Measurements from ENCODE around the gene MT1A. TPM values are rescaled to one million over a fixed set of nuclear protein-coding genes. Genes with fewer than 3 reads are reported as not detected.
"Not testable (repeated sequence)": the region's sequence is repeated elsewhere in the genome, so short reads cannot be mapped to it uniquely, and the experiment has no call there.

The MT1A gene
- total and polyA plus RNA-seq, 4 donors, result 1.1 to 438 (median 51.5) TPM

- Histone ChIP-seq H3K27ac (ENCODE audit: low read depth in 1 of 2, low read length in 1 of 2) (no peak overlapping the region), H3K27me3 (ENCODE audit: control insufficient read depth in 3 of 3, insufficient read depth in 3 of 3, low read length in 2 of 3) (peaks cover 3 to 77% (median 64%) of the 10 kb centered on the region in 3 donors), H3K4me1 (ENCODE audit: control insufficient read depth in 5 of 5, insufficient read depth in 5 of 5, low read length in 5 of 5) (peaks cover 0 to 17% (median 6%) of the 10 kb centered on the region in 5 donors), H3K36me3 (ENCODE audit: control insufficient read depth in 4 of 4, insufficient read depth in 4 of 4, low read length in 4 of 4) (no peaks in the 10 kb centered on the region), H3K4me3 (no peak overlapping the region), H3K9me3 (ENCODE audit: control insufficient read depth in 4 of 4, insufficient read depth in 3 of 4, low read length in 3 of 4) (no peaks in the 10 kb centered on the region), H3K9ac (ENCODE audit: insufficient read depth in 1 of 2, low read length in 2 of 2) (no peak overlapping the region)
- ATAC-seq (ENCODE audit: insufficient read depth, low FRiP score) (no peak), DNase-seq (no peak)
- 80% methylated on average over 11 of the region's 11 CpGs for WGBS, 2 donors
- TF ChIP-seq, protein P1, sequence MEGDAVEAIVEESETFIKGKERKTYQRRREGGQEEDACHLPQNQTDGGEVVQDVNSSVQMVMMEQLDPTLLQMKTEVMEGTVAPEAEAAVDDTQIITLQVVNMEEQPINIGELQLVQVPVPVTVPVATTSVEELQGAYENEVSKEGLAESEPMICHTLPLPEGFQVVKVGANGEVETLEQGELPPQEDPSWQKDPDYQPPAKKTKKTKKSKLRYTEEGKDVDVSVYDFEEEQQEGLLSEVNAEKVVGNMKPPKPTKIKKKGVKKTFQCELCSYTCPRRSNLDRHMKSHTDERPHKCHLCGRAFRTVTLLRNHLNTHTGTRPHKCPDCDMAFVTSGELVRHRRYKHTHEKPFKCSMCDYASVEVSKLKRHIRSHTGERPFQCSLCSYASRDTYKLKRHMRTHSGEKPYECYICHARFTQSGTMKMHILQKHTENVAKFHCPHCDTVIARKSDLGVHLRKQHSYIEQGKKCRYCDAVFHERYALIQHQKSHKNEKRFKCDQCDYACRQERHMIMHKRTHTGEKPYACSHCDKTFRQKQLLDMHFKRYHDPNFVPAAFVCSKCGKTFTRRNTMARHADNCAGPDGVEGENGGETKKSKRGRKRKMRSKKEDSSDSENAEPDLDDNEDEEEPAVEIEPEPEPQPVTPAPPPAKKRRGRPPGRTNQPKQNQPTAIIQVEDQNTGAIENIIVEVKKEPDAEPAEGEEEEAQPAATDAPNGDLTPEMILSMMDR (IDR thresholded peaks at IDR 0.05; ENCODE audit: control extremely low read depth, extremely low read depth), result no peak
Observed at GRCh38 chr16:56672761-56673536, 34.5 kb downstream of the MT1A start.

GRCh38 chr16:56673921-56674320 is 35.5 kb downstream of the MT1A start:
- DNase-seq (peak; percentile 39 to 56 (median 48)), ATAC-seq (ENCODE audit: insufficient read depth, low FRiP score) (peak; percentile 50)
- no peak overlapping the region for H3K4me3 ChIP-seq
- 35 to 43% methylated on average over 12 of the region's 12 CpGs for whole genome bisulfite sequencing, 2 donors
- TF ChIP-seq, protein P1 (IDR thresholded peaks at IDR 0.05; ENCODE audit: control extremely low read depth, extremely low read depth), result peak; percentile 5
- H3K27me3 ChIP-seq (ENCODE audit: control insufficient read depth in 3 of 3, insufficient read depth in 3 of 3, low read length in 2 of 3), result peaks cover under 1 to 68% (median 55%) of the 10 kb centered on the region in 3 donors
- H3K27ac ChIP-seq (ENCODE audit: low read depth in 1 of 2, low read length in 1 of 2), result no peak overlapping the region
- H3K4me1 ChIP-seq (ENCODE audit: control insufficient read depth in 5 of 5, insufficient read depth in 5 of 5, low read length in 5 of 5), result peaks cover 0 to 15% (median 4%) of the 10 kb centered on the region in 5 donors
- H3K9me3 ChIP-seq (ENCODE audit: control insufficient read depth in 4 of 4, insufficient read depth in 3 of 4, low read length in 3 of 4), result no peaks in the 10 kb centered on the region
- H3K9ac ChIP-seq (ENCODE audit: insufficient read depth in 1 of 2, low read length in 2 of 2), result no peak overlapping the region
- H3K36me3 ChIP-seq (ENCODE audit: control insufficient read depth in 4 of 4, insufficient read depth in 4 of 4, low read length in 4 of 4), result no peaks in the 10 kb centered on the region

DNA sequence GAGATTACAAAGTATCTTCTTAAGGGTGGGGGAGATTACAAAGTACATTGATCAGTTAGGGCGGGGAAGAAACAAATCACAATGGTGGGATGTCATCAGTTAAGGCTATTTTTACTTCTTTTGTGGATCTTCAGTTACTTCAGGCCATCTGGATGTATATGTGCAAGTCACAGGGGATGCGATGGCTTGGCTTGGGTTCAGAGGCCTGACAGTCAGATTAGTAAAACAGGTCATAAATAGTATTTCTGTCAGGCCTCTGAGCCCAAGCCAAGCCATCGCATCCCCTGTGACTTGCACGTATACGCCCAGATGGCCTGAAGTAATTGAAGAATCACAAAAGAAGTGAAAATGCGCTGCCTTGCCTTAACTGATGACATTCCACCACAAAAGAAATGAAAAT is 36.1 kb downstream of the MT1A start:
- H3K27me3 ChIP-seq (ENCODE audit: control insufficient read depth in 3 of 3, insufficient read depth in 3 of 3, low read length in 2 of 3), result peaks cover 0 to 63% (median 51%) of the 10 kb centered on the region in 3 donors
- 85% methylated on average over 6 of the region's 6 CpGs for WGBS, 2 donors

DNA sequence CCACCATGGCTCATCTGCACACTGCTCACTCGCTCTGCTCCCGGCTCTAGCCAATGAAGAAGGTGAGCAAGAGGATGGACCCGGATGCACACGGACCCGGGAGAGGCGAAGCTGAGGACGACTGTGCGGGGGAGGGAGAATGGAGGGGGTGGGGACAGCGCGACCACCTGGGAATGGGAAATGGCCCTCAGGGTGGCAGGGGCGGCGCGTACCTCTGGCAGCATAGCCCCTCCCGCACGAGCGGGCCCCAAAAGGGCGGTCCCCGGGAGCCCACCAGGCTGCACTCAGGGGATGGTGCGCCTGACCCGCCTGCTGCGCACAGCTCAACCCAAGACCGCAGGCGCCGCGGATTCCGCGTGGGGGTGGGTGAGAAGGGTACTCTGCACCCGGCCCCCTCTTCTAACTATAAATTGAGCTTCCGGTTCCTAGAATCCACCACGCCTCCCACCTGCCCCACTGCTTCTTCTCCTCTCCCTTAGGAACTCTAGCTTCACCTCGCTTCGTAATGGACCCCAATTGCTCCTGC is 37.3 kb downstream of the MT1A start:
- ATAC-seq (ENCODE audit: insufficient read depth, low FRiP score), result no peak
- H3K4me3 ChIP-seq, result no peak overlapping the region
- TF ChIP-seq, protein P1 (IDR thresholded peaks at IDR 0.05; ENCODE audit: control extremely low read depth, extremely low read depth), result no peak
- peaks cover 0 to 9% (median 0%) of the 10 kb centered on the region in 5 donors for H3K4me1 ChIP-seq (ENCODE audit: control insufficient read depth in 5 of 5, insufficient read depth in 5 of 5, low read length in 5 of 5)
- DNase-seq, result no peak
- H3K27me3 ChIP-seq (ENCODE audit: control insufficient read depth in 3 of 3, insufficient read depth in 3 of 3, low read length in 2 of 3), result peaks cover 0 to 52% (median 39%) of the 10 kb centered on the region in 3 donors
- H3K9ac ChIP-seq (ENCODE audit: insufficient read depth in 1 of 2, low read length in 2 of 2), result no peak overlapping the region
- H3K27ac ChIP-seq (ENCODE audit: low read depth in 1 of 2, low read length in 1 of 2), result no peak overlapping the region
- H3K36me3 ChIP-seq (ENCODE audit: control insufficient read depth in 4 of 4, insufficient read depth in 4 of 4, low read length in 4 of 4), result no peaks in the 10 kb centered on the region
- WGBS, 2 donors, result 4 to 16% methylated on average over 31 to 32 of the region's 32 CpGs
- H3K9me3 ChIP-seq (ENCODE audit: control insufficient read depth in 4 of 4, insufficient read depth in 3 of 4, low read length in 3 of 4), result no peaks in the 10 kb centered on the region

More for the DNA sequence above, 36.1 kb downstream of the MT1A start:
- ATAC-seq (ENCODE audit: insufficient read depth, low FRiP score); H3K9ac ChIP-seq (ENCODE audit: insufficient read depth in 1 of 2, low read length in 2 of 2); H3K4me3 ChIP-seq; H3K27ac ChIP-seq (ENCODE audit: low read depth in 1 of 2, low read length in 1 of 2); H3K9me3 ChIP-seq (ENCODE audit: control insufficient read depth in 4 of 4, insufficient read depth in 3 of 4, low read length in 3 of 4); H3K36me3 ChIP-seq (ENCODE audit: control insufficient read depth in 4 of 4, insufficient read depth in 4 of 4, low read length in 4 of 4); DNase-seq: not testable (repeated sequence)
- H3K4me1 ChIP-seq (ENCODE audit: control insufficient read depth in 5 of 5, insufficient read depth in 5 of 5, low read length in 5 of 5), result peaks cover 0 to 12% (median 2%) of the 10 kb centered on the region in 5 donors
